ENCODE measurements around the gene PDE4A. TPM values are rescaled to one million over a fixed set of nuclear protein-coding genes. Genes with fewer than 3 reads are reported as not detected.

The PDE4A gene
- total RNA-seq, 3 donors from 2014 or later (not counting 1 experiment from before 2014, with no cell fraction given) = 34.2 to 46.2 (median 44.9) TPM

GRCh38 chr19:10517760-10518443 lies 97.6 kb downstream of the PDE4A start:
- Mint-ChIP-seq H3K9me3 (no peaks in the 10 kb centered on the region), H3K27ac (peak overlapping the region; percentile 86 to 91), H3K4me3 (peak overlapping the region; percentile 81), H3K27me3 (ENCODE audit: low read depth in 2 of 2) (peaks cover 0 to 3% of the 10 kb centered on the region in 2 donors), H3K36me3 (peaks cover 16% of the 10 kb centered on the region), H3K4me1 (peaks cover 60 to 67% of the 10 kb centered on the region in 2 donors)
- ATAC-seq (peak; percentile 20 to 33 (median 29)), DNase-seq (peak; percentile 61 to 74)
- Histone ChIP-seq H3K4me1 (ENCODE audit: control insufficient read depth, insufficient read depth, low read length) (peaks cover 80% of the 10 kb centered on the region), H3K4me3 (ENCODE audit: low read length) (peak overlapping the region; percentile 97), H3K9me3 (ENCODE audit: control insufficient read depth, insufficient read depth, low read length) (no peaks in the 10 kb centered on the region), H3K27me3 (ENCODE audit: control insufficient read depth, insufficient read depth, low read length) (peaks cover 2% of the 10 kb centered on the region), H3K36me3 (ENCODE audit: control insufficient read depth, insufficient read depth, low read length) (peaks cover 18% of the 10 kb centered on the region), H3K27ac (ENCODE audit: low read length) (peak overlapping the region; percentile 89)
- TF ChIP-seq CTCF (IDR thresholded peaks at IDR 0.05) = no peak
- WGBS (ENCODE audit: insufficient coverage) = 3% methylated on average over 27 of the region's 27 CpGs
- intact Hi-C loops (cut with micrococcal nuclease) = loop anchor here (2.0 kb wide), 1 partner anchor 413 kb away; no protein-coding TSS in a partner anchor

- Mint-ChIP-seq H3K4me1 (peaks cover 57 to 59% of the 10 kb centered on the region in 2 donors), H3K27me3 (ENCODE audit: low read depth in 2 of 2) (peaks cover 0 to 3% of the 10 kb centered on the region in 2 donors), H3K9me3 (no peaks in the 10 kb centered on the region), H3K36me3 (peaks cover 8% of the 10 kb centered on the region), H3K27ac (peak overlapping the region; percentile 86 to 91), H3K4me3 (peak overlapping the region; percentile 81)
- peak overlapping the region; percentile 97 for H3K4me3 ChIP-seq (ENCODE audit: low read length)
- intact Hi-C loops (cut with micrococcal nuclease) = no loop called here
- peak overlapping the region; percentile 89 for H3K27ac ChIP-seq (ENCODE audit: low read length)
- TF ChIP-seq CTCF (IDR thresholded peaks at IDR 0.05) = no peak
- peaks cover 79% of the 10 kb centered on the region for H3K4me1 ChIP-seq (ENCODE audit: control insufficient read depth, insufficient read depth, low read length)
- H3K27me3 ChIP-seq (ENCODE audit: control insufficient read depth, insufficient read depth, low read length) = peaks cover 2% of the 10 kb centered on the region
- H3K36me3 ChIP-seq (ENCODE audit: control insufficient read depth, insufficient read depth, low read length) = peaks cover 11% of the 10 kb centered on the region
- 5% methylated on average over 33 of the region's 33 CpGs for WGBS (ENCODE audit: insufficient coverage)
- DNase-seq (peak; percentile 72 to 73), ATAC-seq (peak; percentile 15 to 28 (median 19))
- H3K9me3 ChIP-seq (ENCODE audit: control insufficient read depth, insufficient read depth, low read length) = no peaks in the 10 kb centered on the region
Measured at GRCh38 chr19:10518444-10519361, 98.4 kb downstream of the PDE4A start.

Other genes with a start within 250 kb of the PDE4A start
- 100 to 1,000 TPM; 266 to 323 (median 275) TPM for gene DNMT1, start 225.6 kb upstream of the PDE4A start, total RNA-seq
- gene S1PR2, start 189.2 kb upstream of the PDE4A start, total RNA-seq = 10 to 100 TPM in 1 of 3 donors, 1 to 10 TPM in 2; 6.8 to 12.6 (median 9.5) TPM
- gene MRPL4, start 168.3 kb upstream of the PDE4A start, total RNA-seq = 10 to 100 TPM; 34.5 to 41.6 (median 40.2) TPM
- 10 to 100 TPM; 33.1 to 73.7 (median 56.5) TPM for gene ICAM1, start 149.4 kb upstream of the PDE4A start, total RNA-seq
- 1 to 10 TPM; 1.3 to 3.6 (median 3.0) TPM for gene ICAM4, start 133.6 kb upstream of the PDE4A start, total RNA-seq
- 1 to 10 TPM; 1.1 to 1.6 (median 1.5) TPM for gene ICAM5, start 130.6 kb upstream of the PDE4A start, total RNA-seq
- gene ZGLP1, start 110.7 kb upstream of the PDE4A start, total RNA-seq = 1 to 10 TPM; 1.4 to 2.2 (median 1.9) TPM
- 1 to 10 TPM; 1.7 to 4.1 (median 4.0) TPM for gene FDX2, start 104.5 kb upstream of the PDE4A start, total RNA-seq
- 10 to 100 TPM; 42.5 to 64.3 (median 55.9) TPM for gene RAVER1, start 87.0 kb upstream of the PDE4A start, total RNA-seq
- 100 to 1,000 TPM; 189 to 224 (median 199) TPM for gene ICAM3, start 80.9 kb upstream of the PDE4A start, total RNA-seq
- 100 to 1,000 TPM; 401 to 469 (median 454) TPM for gene TYK2, start 40.0 kb upstream of the PDE4A start, total RNA-seq
- gene CDC37, start 17.0 kb upstream of the PDE4A start, total RNA-seq = 100 to 1,000 TPM; 211 to 242 (median 223) TPM
- gene KEAP1, start 82.8 kb downstream of the PDE4A start, total RNA-seq = 10 to 100 TPM; 28.1 to 39.4 (median 34.6) TPM
- 100 to 1,000 TPM; 307 to 433 (median 368) TPM for gene S1PR5, start 96.9 kb downstream of the PDE4A start, total RNA-seq
- 100 to 1,000 TPM; 128 to 155 (median 138) TPM for gene ATG4D, start 123.4 kb downstream of the PDE4A start, total RNA-seq
- gene KRI1, start 145.5 kb downstream of the PDE4A start, total RNA-seq = 10 to 100 TPM; 36.6 to 53.0 (median 49.5) TPM
- 100 to 1,000 TPM in 2 of 3 donors, 10 to 100 TPM in 1; 82.7 to 102 (median 101) TPM for gene CDKN2D, start 148.4 kb downstream of the PDE4A start, total RNA-seq
- 1 to 10 TPM in 1 of 3 donors, not detected in 2; 1.3 TPM for gene AP1M2, start 166.8 kb downstream of the PDE4A start, total RNA-seq
- 100 to 1,000 TPM; 231 to 306 (median 279) TPM for gene SLC44A2, start 205.0 kb downstream of the PDE4A start, total RNA-seq
- gene ILF3, start 233.8 kb downstream of the PDE4A start, total RNA-seq = 100 to 1,000 TPM; 329 to 365 (median 332) TPM